ENCODE results near the gene PPP6R3.

PPP6R3 gene

DNA sequence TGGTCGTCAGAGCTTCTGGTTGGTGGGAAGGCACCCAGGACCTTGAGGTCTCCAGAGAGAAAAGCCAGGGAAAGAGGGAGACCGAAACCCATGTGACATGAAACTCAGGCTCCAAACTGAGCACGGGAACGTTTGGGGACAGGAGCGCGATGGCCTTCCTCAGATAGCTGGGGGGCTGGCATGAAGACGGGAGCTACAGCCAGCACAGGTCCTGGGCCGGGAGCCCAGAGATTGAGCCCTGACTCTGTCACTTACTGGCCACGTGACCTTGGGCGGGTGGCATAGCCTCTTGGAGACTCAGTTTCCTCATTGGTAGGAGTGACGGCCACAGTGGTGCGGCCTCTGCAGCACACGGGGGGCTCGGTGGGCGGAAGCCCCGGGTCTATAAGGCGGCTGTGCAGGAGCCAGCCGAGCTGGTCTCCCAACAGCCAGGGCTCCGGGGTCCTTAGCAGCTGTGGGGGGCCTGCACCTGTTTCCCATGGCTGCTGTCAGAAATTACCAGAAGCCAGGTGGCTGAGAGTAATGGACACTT lies 36.4 kb upstream of the PPP6R3 start:
- H3K79me2 ChIP-seq (ENCODE audit: insufficient read depth, low read length), result no peaks in the 10 kb centered on the region
- no peak overlapping the region for H3K4me3 ChIP-seq (ENCODE audit: low read length, poor library complexity, severe bottlenecking)
- H2AFZ ChIP-seq (ENCODE audit: low read length), result no peak overlapping the region
- H3K27me3 ChIP-seq (ENCODE audit: insufficient read depth, low read length, poor library complexity, severe bottlenecking), result no peaks in the 10 kb centered on the region
- H3F3A ChIP-seq (ENCODE audit: low read depth), result no peaks in the 10 kb centered on the region
- no peaks in the 10 kb centered on the region for H4K20me1 ChIP-seq (ENCODE audit: insufficient read depth, low read length, poor library complexity, severe bottlenecking)
- no peaks in the 10 kb centered on the region for H3K9me3 ChIP-seq (ENCODE audit: insufficient read depth, low read depth, low read length)
- H3K4me1 ChIP-seq (ENCODE audit: insufficient read depth, low read length, poor library complexity, severe bottlenecking), result no peaks in the 10 kb centered on the region
- no peak for TF ChIP-seq EZH2phosphoT487 (IDR thresholded peaks at IDR 0.05; ENCODE audit: borderline replicate concordance)
- TF ChIP-seq, protein P1, sequence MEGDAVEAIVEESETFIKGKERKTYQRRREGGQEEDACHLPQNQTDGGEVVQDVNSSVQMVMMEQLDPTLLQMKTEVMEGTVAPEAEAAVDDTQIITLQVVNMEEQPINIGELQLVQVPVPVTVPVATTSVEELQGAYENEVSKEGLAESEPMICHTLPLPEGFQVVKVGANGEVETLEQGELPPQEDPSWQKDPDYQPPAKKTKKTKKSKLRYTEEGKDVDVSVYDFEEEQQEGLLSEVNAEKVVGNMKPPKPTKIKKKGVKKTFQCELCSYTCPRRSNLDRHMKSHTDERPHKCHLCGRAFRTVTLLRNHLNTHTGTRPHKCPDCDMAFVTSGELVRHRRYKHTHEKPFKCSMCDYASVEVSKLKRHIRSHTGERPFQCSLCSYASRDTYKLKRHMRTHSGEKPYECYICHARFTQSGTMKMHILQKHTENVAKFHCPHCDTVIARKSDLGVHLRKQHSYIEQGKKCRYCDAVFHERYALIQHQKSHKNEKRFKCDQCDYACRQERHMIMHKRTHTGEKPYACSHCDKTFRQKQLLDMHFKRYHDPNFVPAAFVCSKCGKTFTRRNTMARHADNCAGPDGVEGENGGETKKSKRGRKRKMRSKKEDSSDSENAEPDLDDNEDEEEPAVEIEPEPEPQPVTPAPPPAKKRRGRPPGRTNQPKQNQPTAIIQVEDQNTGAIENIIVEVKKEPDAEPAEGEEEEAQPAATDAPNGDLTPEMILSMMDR (conservative IDR thresholded peaks at IDR 0.05; ENCODE audit: low read length), result no peak
- peaks cover 63% of the 10 kb centered on the region; the same call in 1 of the 2 replicates for H3K36me3 ChIP-seq (ENCODE audit: insufficient read depth, low read length)
- no peaks in the 10 kb centered on the region for H3K9me2 ChIP-seq (replicated peaks; ENCODE audit: low read depth, low read length)
- no peak overlapping the region for H3K4me2 ChIP-seq (ENCODE audit: low read depth, low read length, poor library complexity, severe bottlenecking)
- no peak overlapping the region for H3K9ac ChIP-seq (ENCODE audit: low read depth, low read length, poor library complexity, severe bottlenecking)

DNA sequence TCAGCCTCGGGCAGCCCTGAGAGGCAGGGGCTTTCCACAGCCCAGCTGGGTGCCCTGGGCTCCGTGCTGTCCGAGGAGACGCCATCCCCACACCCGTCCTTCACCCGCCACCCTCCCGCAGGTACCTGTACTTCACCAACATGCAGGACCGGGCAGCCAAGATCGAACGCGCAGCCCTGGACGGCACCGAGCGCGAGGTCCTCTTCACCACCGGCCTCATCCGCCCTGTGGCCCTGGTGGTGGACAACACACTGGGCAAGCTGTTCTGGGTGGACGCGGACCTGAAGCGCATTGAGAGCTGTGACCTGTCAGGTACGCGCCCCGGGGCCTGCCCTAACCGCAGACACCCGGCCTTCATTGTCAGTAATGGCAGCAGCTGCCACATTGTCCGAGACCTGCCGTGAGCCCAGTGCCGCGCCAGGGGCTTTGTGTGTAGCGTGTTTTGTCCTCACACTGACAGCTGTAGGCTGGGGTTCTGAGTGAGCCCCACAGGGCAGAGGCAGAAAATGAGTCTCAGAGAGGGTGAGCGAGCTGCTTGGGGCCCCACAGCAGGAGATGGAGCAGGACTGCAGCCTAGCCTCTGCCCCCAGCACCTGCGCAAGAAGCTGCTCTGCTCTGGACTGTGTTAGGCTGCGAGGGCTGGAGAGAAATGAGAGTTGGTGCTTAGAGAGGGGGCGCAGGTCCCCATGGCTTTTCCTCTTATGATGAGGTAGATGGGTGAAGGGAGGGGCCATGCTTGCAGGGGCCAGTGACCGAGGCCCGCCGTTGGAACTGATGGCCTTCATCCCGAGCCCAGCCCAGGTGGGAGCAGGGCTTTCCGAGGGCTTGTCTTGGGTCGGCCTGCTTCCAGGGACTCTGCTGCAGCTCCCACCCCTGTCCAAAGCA lies 35.3 kb upstream of the PPP6R3 start:
- no peaks in the 10 kb centered on the region for H3K79me2 ChIP-seq (ENCODE audit: insufficient read depth, low read length)
- H3F3A ChIP-seq (ENCODE audit: low read depth), result no peaks in the 10 kb centered on the region
- no peak for TF ChIP-seq EZH2phosphoT487 (IDR thresholded peaks at IDR 0.05; ENCODE audit: borderline replicate concordance)
- TF ChIP-seq, protein P1 (conservative IDR thresholded peaks at IDR 0.05; ENCODE audit: low read length), result no peak
- H3K4me3 ChIP-seq (ENCODE audit: low read length, poor library complexity, severe bottlenecking), result no peak overlapping the region
- H3K9me3 ChIP-seq (ENCODE audit: insufficient read depth, low read depth, low read length), result no peaks in the 10 kb centered on the region; the same call in 1 of the 2 replicates
- H3K4me2 ChIP-seq (ENCODE audit: low read depth, low read length, poor library complexity, severe bottlenecking), result no peak overlapping the region
- no peaks in the 10 kb centered on the region for H3K9me2 ChIP-seq (replicated peaks; ENCODE audit: low read depth, low read length)
- H3K4me1 ChIP-seq (ENCODE audit: insufficient read depth, low read length, poor library complexity, severe bottlenecking), result no peaks in the 10 kb centered on the region
- no peak overlapping the region for H2AFZ ChIP-seq (ENCODE audit: low read length)
- H3K27me3 ChIP-seq (ENCODE audit: insufficient read depth, low read length, poor library complexity, severe bottlenecking), result no peaks in the 10 kb centered on the region
- no peak overlapping the region for H3K9ac ChIP-seq (ENCODE audit: low read depth, low read length, poor library complexity, severe bottlenecking)
- no peaks in the 10 kb centered on the region for H4K20me1 ChIP-seq (ENCODE audit: insufficient read depth, low read length, poor library complexity, severe bottlenecking)
- peaks cover 66% of the 10 kb centered on the region; the same call in 1 of the 2 replicates for H3K36me3 ChIP-seq (ENCODE audit: insufficient read depth, low read length)

DNA sequence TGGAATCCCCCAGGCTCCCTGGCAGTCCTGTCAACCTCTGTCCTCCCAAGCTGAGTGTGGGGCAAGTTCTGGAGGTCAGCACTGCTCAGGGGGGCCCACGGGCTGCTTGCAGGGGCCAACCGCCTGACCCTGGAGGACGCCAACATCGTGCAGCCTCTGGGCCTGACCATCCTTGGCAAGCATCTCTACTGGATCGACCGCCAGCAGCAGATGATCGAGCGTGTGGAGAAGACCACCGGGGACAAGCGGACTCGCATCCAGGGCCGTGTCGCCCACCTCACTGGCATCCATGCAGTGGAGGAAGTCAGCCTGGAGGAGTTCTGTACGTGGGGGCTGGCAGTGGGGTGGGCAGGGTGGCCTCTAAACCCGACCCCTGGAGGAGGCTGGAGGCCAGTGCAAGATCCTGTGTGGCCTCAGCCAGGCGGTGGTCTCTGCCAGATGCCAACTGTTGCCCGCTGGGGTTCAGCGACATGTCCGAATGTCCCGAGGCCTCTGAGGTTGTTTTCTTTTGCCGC lies 34.6 kb upstream of the PPP6R3 start:
- Histone ChIP-seq H3K4me2 (ENCODE audit: low read depth, low read length, poor library complexity, severe bottlenecking) (no peak overlapping the region), H4K20me1 (ENCODE audit: insufficient read depth, low read length, poor library complexity, severe bottlenecking) (no peaks in the 10 kb centered on the region), H3K9me2 (replicated peaks; ENCODE audit: low read depth, low read length) (no peaks in the 10 kb centered on the region), H3K36me3 (ENCODE audit: insufficient read depth, low read length) (peaks cover 67% of the 10 kb centered on the region; the same call in 1 of the 2 replicates), H3K27me3 (ENCODE audit: insufficient read depth, low read length, poor library complexity, severe bottlenecking) (no peaks in the 10 kb centered on the region), H3F3A (ENCODE audit: low read depth) (no peaks in the 10 kb centered on the region), H2AFZ (ENCODE audit: low read length) (no peak overlapping the region), H3K4me1 (ENCODE audit: insufficient read depth, low read length, poor library complexity, severe bottlenecking) (no peaks in the 10 kb centered on the region), H3K9me3 (ENCODE audit: insufficient read depth, low read depth, low read length) (no peaks in the 10 kb centered on the region; the same call in 1 of the 2 replicates), H3K79me2 (ENCODE audit: insufficient read depth, low read length) (no peaks in the 10 kb centered on the region), H3K4me3 (ENCODE audit: low read length, poor library complexity, severe bottlenecking) (no peak overlapping the region), H3K9ac (ENCODE audit: low read depth, low read length, poor library complexity, severe bottlenecking) (no peak overlapping the region)
- TF ChIP-seq EZH2phosphoT487 (IDR thresholded peaks at IDR 0.05; ENCODE audit: borderline replicate concordance), result no peak
- TF ChIP-seq, protein P1 (conservative IDR thresholded peaks at IDR 0.05; ENCODE audit: low read length), result no peak

Measured in Loucy (cell line).